ENCODE measurements around the gene DCUN1D1. TPM values are rescaled to one million over a fixed set of nuclear protein-coding genes. Genes with fewer than 3 reads are reported as not detected.

DCUN1D1 gene
- total RNA-seq, 1 donor from 2014 or later = 29.9 TPM

GRCh38 chr3:182904164-182904563 is 76.2 kb downstream of the DCUN1D1 start:
- DNase-seq (ENCODE audit: low spot score) = no peak
- ATAC-seq = no peak

GRCh38 chr3:182902236-182902635 is 78.1 kb downstream of the DCUN1D1 start:
- no peak for ATAC-seq
- DNase-seq (ENCODE audit: low spot score) = no peak

- DNase-seq (ENCODE audit: low spot score) = no peak
- peak; percentile 13 for ATAC-seq
These were observed 83.8 kb downstream of the DCUN1D1 start for GRCh38 chr3:182896553-182896952.

GRCh38 chr3:182895513-182896112 is 84.7 kb downstream of the DCUN1D1 start:
- ATAC-seq = peak; percentile 76

GRCh38 chr3:182892226-182892625 is 88.1 kb downstream of the DCUN1D1 start:
- DNase-seq (ENCODE audit: low spot score) = no peak

More at GRCh38 chr3:182895513-182896112, 84.7 kb downstream of the DCUN1D1 start:
- DNase-seq (ENCODE audit: low spot score) = peak; percentile 80

GRCh38 chr3:182891364-182891763 is 89.0 kb downstream of the DCUN1D1 start:
- DNase-seq (ENCODE audit: low spot score) = no peak
- no peak for ATAC-seq

More at GRCh38 chr3:182892226-182892625, 88.1 kb downstream of the DCUN1D1 start:
- ATAC-seq = no peak

GRCh38 chr3:182889948-182890629 is 90.2 kb downstream of the DCUN1D1 start:
- ATAC-seq = peak; percentile 88
- peak; percentile 52 for DNase-seq (ENCODE audit: low spot score)

Other genes with a start within 250 kb of the DCUN1D1 start
- gene ATP11B, start 187.0 kb downstream of the DCUN1D1 start, total RNA-seq = 22.6 TPM
- gene MCCC1, start 119.0 kb upstream of the DCUN1D1 start, total RNA-seq = 46.1 TPM
- 0.38 TPM for gene LAMP3, start 182.2 kb upstream of the DCUN1D1 start, total RNA-seq